ENCODE measurements around the gene DCTN2.
"Not testable (repeated sequence)": the region's sequence is repeated elsewhere in the genome, so short reads cannot be mapped to it uniquely, and the experiment has no call there.

The DCTN2 gene

GRCh38 chr12:57546438-57547287 lies at the start of gene DCTN2:
Gene DCTN2, minus strand, starts transcription at chr12:57547192. Its CDS starts 129 bp downstream, at chr12:57547063.
- TF ChIP-seq GATA1 (IDR thresholded peaks at IDR 0.05; ENCODE audit: low read depth, low read length) (no peak), POLR2A (IDR thresholded peaks at IDR 0.05; ENCODE audit: low read length) (peak; percentile 69)

GRCh38 chr12:57593187-57593586 lies 46.2 kb upstream of the DCTN2 start:
- no peak for TF ChIP-seq POLR2A (IDR thresholded peaks at IDR 0.05; ENCODE audit: low read length)
- no peak for TF ChIP-seq GATA1 (IDR thresholded peaks at IDR 0.05; ENCODE audit: low read depth, low read length)
- DNase-seq, result no peak

More at GRCh38 chr12:57546438-57547287, at the start of gene DCTN2:
- DNase-seq, result peak; percentile 98 to 99

GRCh38 chr12:57592551-57593165 lies 45.7 kb upstream of the DCTN2 start:
- DNase-seq, result no peak
- TF ChIP-seq GATA1 (IDR thresholded peaks at IDR 0.05; ENCODE audit: low read depth, low read length) (no peak), POLR2A (IDR thresholded peaks at IDR 0.05; ENCODE audit: low read length) (no peak)

GRCh38 chr12:57591782-57592325 lies 44.9 kb upstream of the DCTN2 start:
- DNase-seq, result no peak
- TF ChIP-seq POLR2A (IDR thresholded peaks at IDR 0.05; ENCODE audit: low read length) (no peak), GATA1 (IDR thresholded peaks at IDR 0.05; ENCODE audit: low read depth, low read length) (no peak)

DNA sequence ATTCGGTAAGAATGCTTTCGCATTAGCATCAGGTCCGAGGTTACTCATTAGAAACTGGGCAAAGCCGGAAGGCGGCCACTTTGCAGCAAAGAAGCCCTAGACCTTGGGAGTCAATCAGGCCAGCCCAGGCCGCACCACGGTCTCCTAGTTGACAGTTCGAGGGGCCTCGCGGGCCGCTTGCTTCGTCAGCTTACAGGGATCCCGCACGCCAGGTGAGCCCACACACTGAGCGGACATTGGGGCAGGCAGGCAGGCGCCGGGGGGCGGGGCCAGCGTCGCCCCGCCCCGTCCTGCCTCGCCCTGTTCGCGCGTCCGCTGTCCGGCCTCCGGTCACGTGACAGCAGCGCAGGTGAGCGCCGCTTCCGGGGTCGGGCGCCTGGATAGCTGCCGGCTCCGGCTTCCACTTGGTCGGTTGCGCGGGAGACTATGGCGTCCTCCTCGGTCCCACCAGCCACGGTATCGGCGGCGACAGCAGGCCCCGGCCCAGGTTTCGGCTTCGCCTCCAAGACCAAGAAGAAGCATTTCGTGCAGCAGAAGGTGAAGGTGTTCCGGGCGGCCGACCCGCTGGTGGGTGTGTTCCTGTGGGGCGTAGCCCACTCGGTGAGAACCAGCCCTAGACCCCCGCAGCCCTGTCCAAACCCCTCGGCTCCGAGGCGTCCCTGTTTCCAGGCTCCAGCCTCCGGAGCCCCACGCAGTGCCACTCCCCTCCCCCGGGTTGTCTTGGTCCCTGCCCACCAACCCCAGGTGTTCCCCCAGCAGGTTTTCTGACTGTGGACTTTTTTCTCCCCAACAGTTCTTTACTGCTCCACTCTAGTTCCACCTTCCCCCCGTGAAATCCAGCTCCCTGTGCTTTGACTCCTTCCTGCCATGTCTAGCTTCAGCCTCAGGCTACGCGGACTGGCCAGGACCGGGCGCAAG lies 44.1 kb upstream of the DCTN2 start, which contains the start of gene PIP4K2C:
TSS of gene PIP4K2C (plus strand) at position 329 of the 918 bp plus-strand sequence. CDS start at position 427, 98 bp downstream.
- TF ChIP-seq POLR2A (IDR thresholded peaks at IDR 0.05; ENCODE audit: low read length) (peak; percentile 77), GATA1 (IDR thresholded peaks at IDR 0.05; ENCODE audit: low read depth, low read length) (no peak)
- DNase-seq, result peak; percentile 87 to 91

DNA sequence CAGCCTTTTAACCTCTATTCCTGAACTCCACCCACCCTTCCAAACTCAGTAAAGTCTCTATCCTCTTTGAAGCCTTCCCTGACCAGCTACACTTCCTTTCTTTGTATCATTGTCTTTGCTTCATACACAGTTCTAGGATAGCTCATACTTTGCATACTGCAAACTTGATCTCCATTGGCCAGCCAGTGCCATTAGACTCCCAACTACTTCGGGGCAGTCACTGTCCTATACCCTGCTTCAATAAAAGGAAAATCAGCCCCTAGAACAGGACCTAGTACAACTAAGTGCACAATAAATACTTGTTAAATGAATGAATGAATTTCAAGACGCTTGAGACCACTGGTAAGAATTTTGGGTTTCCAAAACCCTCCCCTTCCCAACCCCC lies 43.5 kb upstream of the DCTN2 start:
- DNase-seq, result no peak
- TF ChIP-seq GATA1 (IDR thresholded peaks at IDR 0.05; ENCODE audit: low read depth, low read length) (no peak), POLR2A (IDR thresholded peaks at IDR 0.05; ENCODE audit: low read length) (no peak)

GRCh38 chr12:57588951-57589610 lies 42.1 kb upstream of the DCTN2 start:
- DNase-seq, result not testable (repeated sequence)

- no peak for TF ChIP-seq GATA1 (IDR thresholded peaks at IDR 0.05; ENCODE audit: low read depth, low read length)
- no peak for TF ChIP-seq POLR2A (IDR thresholded peaks at IDR 0.05; ENCODE audit: low read length)
- no peak for DNase-seq
Measured at GRCh38 chr12:57586832-57587429, 39.9 kb upstream of the DCTN2 start.

GRCh38 chr12:57586128-57586527 lies 39.1 kb upstream of the DCTN2 start:
- no peak for DNase-seq
- TF ChIP-seq POLR2A (IDR thresholded peaks at IDR 0.05; ENCODE audit: low read length), result no peak
- TF ChIP-seq GATA1 (IDR thresholded peaks at IDR 0.05; ENCODE audit: low read depth, low read length), result no peak

GRCh38 chr12:57585156-57585555 lies 38.2 kb upstream of the DCTN2 start:
- DNase-seq, result no peak
- TF ChIP-seq GATA1 (IDR thresholded peaks at IDR 0.05; ENCODE audit: low read depth, low read length) (no peak), POLR2A (IDR thresholded peaks at IDR 0.05; ENCODE audit: low read length) (no peak)

DNA sequence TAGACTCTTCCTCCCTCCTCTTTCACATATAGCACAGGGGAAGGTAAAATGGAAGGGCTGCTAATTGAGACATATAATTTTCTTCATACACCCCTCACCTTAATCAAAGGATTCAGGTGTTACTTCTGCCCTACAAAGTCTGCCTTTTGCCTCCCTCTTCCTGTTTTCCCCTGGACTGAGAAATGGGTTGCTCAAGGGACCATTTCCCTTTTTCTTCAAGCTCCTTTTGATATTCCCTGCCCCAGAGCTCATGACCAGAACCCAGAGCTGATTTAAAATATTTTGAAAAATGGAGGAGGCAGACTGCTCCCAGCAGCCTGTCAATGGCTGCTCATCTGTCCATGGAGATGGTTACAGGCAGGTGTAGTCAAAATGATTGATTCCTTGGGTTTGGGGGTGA lies 37.7 kb upstream of the DCTN2 start:
- DNase-seq, result no peak
- TF ChIP-seq GATA1 (IDR thresholded peaks at IDR 0.05; ENCODE audit: low read depth, low read length), result no peak
- no peak for TF ChIP-seq POLR2A (IDR thresholded peaks at IDR 0.05; ENCODE audit: low read length)

DNA sequence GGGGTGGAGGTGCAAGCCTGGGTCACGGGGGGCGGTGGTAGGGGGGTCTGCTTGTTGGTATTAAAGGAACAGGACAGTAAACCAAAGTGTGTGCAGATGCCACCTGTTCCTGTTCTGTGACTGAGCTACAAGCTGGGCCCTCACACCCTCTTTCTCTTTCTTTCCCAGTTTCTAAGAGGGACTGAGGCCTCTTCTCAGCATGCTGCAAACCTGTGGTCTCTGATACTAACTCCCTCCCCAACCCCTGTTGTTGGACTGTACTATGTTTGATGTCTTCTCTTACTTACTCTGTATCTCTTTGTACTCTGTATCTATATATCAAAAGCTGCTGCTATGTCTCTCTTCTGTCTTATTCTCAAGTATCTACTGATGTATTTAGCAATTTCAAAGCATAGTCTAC lies 37.1 kb upstream of the DCTN2 start:
- DNase-seq, result no peak
- TF ChIP-seq GATA1 (IDR thresholded peaks at IDR 0.05; ENCODE audit: low read depth, low read length) (no peak), POLR2A (IDR thresholded peaks at IDR 0.05; ENCODE audit: low read length) (no peak)

Measured in erythroblast (primary cell).